HPDE6-E6E7 (cell line): ENCODE data around the gene C1R.

ENCODE experiments used
- DNase-seq: peaks from one replicate; pipeline ENCODE4 v3.0.0; 2011; ENCODE audit warnings: missing footprints; ENCODE audit errors: extremely low spot score

The C1R gene

GRCh38 chr12:7035463-7035862 lies 56.8 kb downstream of the C1R start:
- DNase-seq = no peak

- DNase-seq = no peak
These were observed 57.8 kb downstream of the C1R start for GRCh38 chr12:7034464-7034863.

GRCh38 chr12:7032990-7033389 lies 59.3 kb downstream of the C1R start:
- no peak for DNase-seq

- no peak for DNase-seq
These were observed 60.9 kb downstream of the C1R start for GRCh38 chr12:7031306-7031705.
